CD4-positive, alpha-beta T cell treated with Interleukin-17A for 4 hours (primary cell): ENCODE results near the gene ATF7.
"Not testable (repeated sequence)": the region's sequence is repeated elsewhere in the genome, so short reads cannot be mapped to it uniquely, and the experiment has no call there.

ENCODE experiments used
- DNase-seq: peaks from one replicate; pipeline ENCODE4 v3.0.0-alpha.2; 2020; ENCODE audit warnings: mixed read lengths

The ATF7 gene

GRCh38 chr12:53626702-53627169 lies 554 bp upstream of the ATF7 start:
- DNase-seq, result no peak

- DNase-seq, result no peak
Measured at GRCh38 chr12:53625373-53625945, 723 bp downstream of the ATF7 start.

GRCh38 chr12:53624956-53625355 lies 1.2 kb downstream of the ATF7 start:
- no peak for DNase-seq

GRCh38 chr12:53624458-53624857 lies 1.7 kb downstream of the ATF7 start:
- DNase-seq, result no peak

GRCh38 chr12:53623548-53624385 lies 2.4 kb downstream of the ATF7 start:
- DNase-seq, result no peak

- DNase-seq, result no peak
Measured at GRCh38 chr12:53622724-53623123, 3.5 kb downstream of the ATF7 start.

GRCh38 chr12:53618275-53618674 lies 7.9 kb downstream of the ATF7 start:
- no peak for DNase-seq

- DNase-seq, result no peak
Measured at GRCh38 chr12:53617700-53618099, 8.5 kb downstream of the ATF7 start.

GRCh38 chr12:53616950-53617349 lies 9.2 kb downstream of the ATF7 start:
- no peak for DNase-seq

- DNase-seq, result no peak
Measured at GRCh38 chr12:53613821-53614220, 12.4 kb downstream of the ATF7 start.

- DNase-seq, result no peak
Measured at GRCh38 chr12:53612978-53613377, 13.2 kb downstream of the ATF7 start.

- no peak for DNase-seq
Measured at GRCh38 chr12:53611304-53611703, 14.9 kb downstream of the ATF7 start.

- DNase-seq, result not testable (repeated sequence)
Measured at GRCh38 chr12:53606688-53607087, 19.5 kb downstream of the ATF7 start.

GRCh38 chr12:53604581-53604980 lies 21.6 kb downstream of the ATF7 start:
- DNase-seq, result no peak

- DNase-seq, result no peak
Measured at GRCh38 chr12:53603804-53604203, 22.4 kb downstream of the ATF7 start.

- DNase-seq, result no peak
Measured at GRCh38 chr12:53603196-53603595, 23.0 kb downstream of the ATF7 start.

GRCh38 chr12:53602176-53602864 lies 23.9 kb downstream of the ATF7 start:
- no peak for DNase-seq

GRCh38 chr12:53601296-53601847 lies 24.8 kb downstream of the ATF7 start:
- no peak for DNase-seq

- no peak for DNase-seq
Measured at GRCh38 chr12:53600490-53601295, 25.5 kb downstream of the ATF7 start.

GRCh38 chr12:53599579-53599978 lies 26.6 kb downstream of the ATF7 start:
- no peak for DNase-seq

- DNase-seq, result not testable (repeated sequence)
Measured at GRCh38 chr12:53598971-53599370, 27.2 kb downstream of the ATF7 start.

- no peak for DNase-seq
Measured at GRCh38 chr12:53596920-53597363, 29.2 kb downstream of the ATF7 start.
